IMR-90 (cell line): ENCODE measurements around the gene CLEC6A. TPM values are rescaled to one million over a fixed set of nuclear protein-coding genes. Genes with fewer than 3 reads are reported as not detected.

Experiments used
- ATAC-seq: fragments of 200-7000 bp; cut with Tn5 transposase; 2 replicates; pipeline ENCODE4 v1.9.1; 2020; ENCODE audit warnings: low read depth, mild to moderate bottlenecking, moderate library complexity
- BruUV-seq: library from RNA; stranded (reverse); fragments of 400-500 nt; replicated peaks from 2 replicates; lab custom pipeline; 2021; lab: Mats Ljungman, UMichigan
- CTCF ChIA-PET: fragments of 300-600 bp; formaldehyde crosslinking; extraction: SDS; loops from one replicate; lab custom pipeline; 2021; ENCODE audit warnings: antibody characterized with exemption; lab: Yijun Ruan, JAX
- POLR2A ChIA-PET: fragments of 300-600 bp; sonication (Branson Sonifier 250); formaldehyde crosslinking; loops from one replicate; lab custom pipeline; 2022; ENCODE audit warnings: antibody characterized with exemption; ENCODE audit not compliant: unreplicated experiment; lab: Charles Lee
- DNase-seq: peaks from one replicate; pipeline ENCODE4 v3.0.0; 2013
- H2AFZ ChIP-seq: replicated peaks from 2 replicates; pipeline ENCODE3; 2013; ENCODE audit warnings: low read length, mild to moderate bottlenecking; ENCODE audit not compliant: poor library complexity
- H2AK5ac ChIP-seq: 2 replicates; pipeline ENCODE4 v1.6.1; 2013; ENCODE audit warnings: low read depth, low read length, inconsistent platforms
- H2AK9ac ChIP-seq: replicated peaks from 2 replicates; pipeline ENCODE3; 2013; ENCODE audit warnings: mild to moderate bottlenecking, low read depth, low read length, moderate library complexity; ENCODE audit not compliant: poor library complexity
- H2BK120ac ChIP-seq: 2 replicates; pipeline ENCODE4 v1.6.1; 2013; ENCODE audit warnings: low read depth, low read length, inconsistent platforms
- H2BK15ac ChIP-seq: 3 replicates; pipeline ENCODE4 v1.6.1; 2013; ENCODE audit warnings: low read depth, low read length, inconsistent platforms
- H2BK20ac ChIP-seq: 2 replicates; pipeline ENCODE4 v1.6.1; 2013; ENCODE audit warnings: low read depth, mild to moderate bottlenecking, inconsistent platforms, low read length, moderate library complexity
- H2BK5ac ChIP-seq: 2 replicates; pipeline ENCODE4 v1.6.1; 2013; ENCODE audit warnings: mild to moderate bottlenecking, low read depth, low read length, inconsistent platforms; ENCODE audit not compliant: poor library complexity, severe bottlenecking
- H3K14ac ChIP-seq: replicated peaks from 2 replicates; pipeline ENCODE4 v1.6.1; 2013; ENCODE audit warnings: low read depth, low read length, inconsistent platforms
- H3K18ac ChIP-seq: 2 replicates; pipeline ENCODE4 v1.6.1; 2013; ENCODE audit warnings: low read depth, low read length, control low read depth
- H3K23ac ChIP-seq: 2 replicates; pipeline ENCODE4 v1.6.1; 2013; ENCODE audit warnings: low read depth, low read length, inconsistent platforms
- H3K27ac ChIP-seq: 2 replicates; pipeline ENCODE4 v1.5.1; 2013; ENCODE audit warnings: mild to moderate bottlenecking, control low read depth, low read length; ENCODE audit not compliant: insufficient read depth
- H3K27me3 ChIP-seq: 2 replicates; pipeline ENCODE4 v1.6.1; 2013; ENCODE audit warnings: low read length; ENCODE audit not compliant: control insufficient read depth, insufficient read depth
- H3K36me3 ChIP-seq: 2 replicates; pipeline ENCODE4 v1.6.1; 2013; ENCODE audit warnings: low read length, mixed read lengths; ENCODE audit not compliant: control insufficient read depth, insufficient read depth
- H3K4ac ChIP-seq: 2 replicates; pipeline ENCODE4 v1.6.1; 2013; ENCODE audit warnings: low read depth, low read length, inconsistent platforms
- H3K4me1 ChIP-seq: 2 replicates; pipeline ENCODE4 v1.6.1; 2013; ENCODE audit warnings: low read length, mixed read lengths; ENCODE audit not compliant: control insufficient read depth, insufficient read depth
- H3K4me2 ChIP-seq: 2 replicates; pipeline ENCODE4 v1.6.1; 2013; ENCODE audit warnings: low read depth, mild to moderate bottlenecking, control low read depth, low read length, moderate library complexity
- H3K4me3 ChIP-seq: 2 replicates; pipeline ENCODE4 v1.5.1; 2013; ENCODE audit warnings: low read depth, mild to moderate bottlenecking, control low read depth, low read length, moderate library complexity; ENCODE audit not compliant: insufficient read depth
- H3K56ac ChIP-seq: 2 replicates; pipeline ENCODE4 v1.6.1; 2013; ENCODE audit warnings: low read length, inconsistent platforms; ENCODE audit not compliant: insufficient read depth; ENCODE audit errors: extremely low read depth
- H3K79me1 ChIP-seq, 2 experiments: 2 replicates each; pipeline ENCODE4 v1.6.1; 2013; ENCODE audit warnings: low read length in 2 of 2, inconsistent platforms in 1 of 2, low read depth in 1 of 2
- H3K9ac ChIP-seq: 2 replicates; pipeline ENCODE4 v1.6.1; 2013; ENCODE audit warnings: low read depth, low read length, control low read depth
- H3K9me1 ChIP-seq: 2 replicates; pipeline ENCODE4 v1.6.1; 2013; ENCODE audit warnings: low read length, inconsistent platforms; ENCODE audit not compliant: insufficient read depth
- H3K9me3 ChIP-seq: 2 replicates; pipeline ENCODE4 v1.6.1; 2013; ENCODE audit warnings: low read length; ENCODE audit not compliant: control insufficient read depth, insufficient read depth
- H4K20me1 ChIP-seq: 2 replicates; pipeline ENCODE4 v1.6.1; 2013; ENCODE audit warnings: low read length, inconsistent platforms; ENCODE audit not compliant: insufficient read depth
- H4K5ac ChIP-seq: 2 replicates; pipeline ENCODE4 v1.6.1; 2013; ENCODE audit warnings: mild to moderate bottlenecking, low read depth, low read length, control low read depth
- H4K8ac ChIP-seq, 2 experiments: 2 replicates each; pipeline ENCODE4 v1.6.1; 2013; ENCODE audit warnings: low read depth in 2 of 2, low read length in 2 of 2, control low read depth in 1 of 2, inconsistent platforms in 1 of 2
- H4K91ac ChIP-seq: 2 replicates; pipeline ENCODE4 v1.6.1; 2013; ENCODE audit warnings: low read depth, low read length, inconsistent platforms; ENCODE audit not compliant: insufficient read depth
- BHLHE40 ChIP-seq: fragments of 150-350 bp; IDR thresholded peaks from 2 replicates; pipeline ENCODE4 v1.6.1; 2016; ENCODE audit warnings: mild to moderate bottlenecking, low read depth, low read length
- CEBPB ChIP-seq: IDR thresholded peaks from 2 replicates; pipeline ENCODE4 v1.6.1; 2012; ENCODE audit warnings: low read depth, low read length, improper control_type of control experiment
- CTCF ChIP-seq: conservative IDR thresholded peaks from 2 replicates; pipeline ENCODE4 v1.5.1; 2012; ENCODE audit warnings: mild to moderate bottlenecking, low read depth, low read length, improper control_type of control experiment
- ELK1 ChIP-seq: fragments of 150-350 bp; IDR thresholded peaks from 2 replicates; pipeline ENCODE4 v1.6.1; 2016; ENCODE audit warnings: low read depth, mild to moderate bottlenecking, low read length, moderate library complexity, borderline replicate concordance
- FOS ChIP-seq: fragments of 150-350 bp; IDR thresholded peaks from 2 replicates; pipeline ENCODE4 v1.6.1; 2016; ENCODE audit warnings: low read depth, low read length
- MAZ ChIP-seq: IDR thresholded peaks from 2 replicates; pipeline ENCODE4 v1.6.1; 2012; ENCODE audit warnings: low read depth, mild to moderate bottlenecking, low read length, improper control_type of control experiment, moderate library complexity, borderline replicate concordance
- POLR2A ChIP-seq: IDR thresholded peaks from 2 replicates; pipeline ENCODE4 v1.6.1; 2012; ENCODE audit warnings: mild to moderate bottlenecking, low read depth, low read length
- SMC3 ChIP-seq: fragments of 150-350 bp; IDR thresholded peaks from 2 replicates; pipeline ENCODE4 v1.6.1; 2016; ENCODE audit warnings: low read depth, mild to moderate bottlenecking, antibody characterized with exemption, low read length, moderate library complexity
- WGBS, 2 experiments: methylation state at CpG; one replicate each; pipeline versions ENCODE4 v1.1.5 to v1.1.7; 2013; ENCODE audit warnings: missing lambda C conversion rate in 2 of 2; ENCODE audit not compliant: insufficient read length in 1 of 2; ENCODE audit errors: extremely low coverage in 2 of 2; 5-methylcytosine and 5-hydroxymethylcytosine counted together
- dilution Hi-C: fragments of 300-500 bp; cut with HindIII; formaldehyde crosslinking; loops from one replicate; pipeline ENCODE4 v1.14.3; 2018; ENCODE audit warnings: low sequenced_read_pairs; ENCODE audit not compliant: unreplicated experiment
- in situ Hi-C: fragments of 300-500 bp; cut with MboI; formaldehyde crosslinking; loops from 3 replicates; pipeline ENCODE4 v1.14.3; 2019; ENCODE audit warnings: low sequenced_read_pairs, inconsistent platforms, mixed read lengths
- intact Hi-C: fragments of 100-400 bp; cut with micrococcal nuclease; formaldehyde crosslinking; loops from 2 replicates; pipeline ENCODE4 v1.10.0; 2022
- polyA plus RNA-seq, 3 experiments: library from polyadenylated mRNA; depleted of rRNA; stranded (reverse); fragments of >200 nt; gene quantifications; 2 replicates each; pipeline ENCODE4 v1.2.3, GENCODE V29; 2012; ENCODE audit warnings: low replicate concordance in 1 of 3
- total RNA-seq: library from RNA; depleted of rRNA; stranded (reverse); fragments of >200 nt; gene quantifications from 2 replicates; pipeline ENCODE4 v1.2.3, GENCODE V29; 2012

CLEC6A gene
- total and polyA plus RNA-seq, 2 of the 4 experiments (the other 2 are of a cell fraction): not detected

GRCh38 chr12:8420506-8420905 is 35.3 kb upstream of the CLEC6A start:
- no peak overlapping the region for H3K18ac ChIP-seq
- H3K9me1 ChIP-seq: no peaks in the 10 kb centered on the region
- no peak overlapping the region for H2AK5ac ChIP-seq
- no peak overlapping the region for H3K4me2 ChIP-seq
- H3K4me3 ChIP-seq: no peak overlapping the region
- DNase-seq (no peak), ATAC-seq (no peak)
- no peaks in the 10 kb centered on the region for H3K36me3 ChIP-seq
- H3K56ac ChIP-seq: no peak overlapping the region
- H2BK20ac ChIP-seq: no peak overlapping the region
- H4K91ac ChIP-seq: no peak overlapping the region
- no peak overlapping the region for H2BK5ac ChIP-seq
- intact Hi-C loops: no loop called here
- H2BK120ac ChIP-seq: no peak overlapping the region
- ChIA-PET POLR2A (no interaction called here), CTCF (no interaction called here)
- no peaks in the 10 kb centered on the region for H3K9me3 ChIP-seq
- no TSS peak for BruUV-seq
- no peak overlapping the region for H3K9ac ChIP-seq
- WGBS, 2 experiments: no CpG with 5 or more reads among the region's 10 CpGs
- H4K5ac ChIP-seq: no peak overlapping the region
- H2AFZ ChIP-seq: no peak overlapping the region
- H3K27me3 ChIP-seq: no peaks in the 10 kb centered on the region
- no peaks in the 10 kb centered on the region for H4K20me1 ChIP-seq
- H3K4ac ChIP-seq: no peak overlapping the region
- in situ Hi-C loops: no loop called here
- H3K23ac ChIP-seq: no peak overlapping the region
- H2BK15ac ChIP-seq: no peak overlapping the region
- no peak overlapping the region for H3K14ac ChIP-seq
- no peak overlapping the region for H3K27ac ChIP-seq
- no peaks in the 10 kb centered on the region for H3K79me1 ChIP-seq
- dilution Hi-C loops: no loop called here
- no peak overlapping the region for H4K8ac ChIP-seq
- H3K4me1 ChIP-seq: no peaks in the 10 kb centered on the region
- no peak overlapping the region for H2AK9ac ChIP-seq
- TF ChIP-seq SMC3: no peak
- no peak for TF ChIP-seq POLR2A
- TF ChIP-seq CEBPB: no peak
- TF ChIP-seq FOS: no peak
- no peak for TF ChIP-seq CTCF
- no peak for TF ChIP-seq ELK1
- no peak for TF ChIP-seq BHLHE40
- TF ChIP-seq MAZ: no peak
